Measurements from ENCODE around the gene KRT3.

KRT3 gene

DNA sequence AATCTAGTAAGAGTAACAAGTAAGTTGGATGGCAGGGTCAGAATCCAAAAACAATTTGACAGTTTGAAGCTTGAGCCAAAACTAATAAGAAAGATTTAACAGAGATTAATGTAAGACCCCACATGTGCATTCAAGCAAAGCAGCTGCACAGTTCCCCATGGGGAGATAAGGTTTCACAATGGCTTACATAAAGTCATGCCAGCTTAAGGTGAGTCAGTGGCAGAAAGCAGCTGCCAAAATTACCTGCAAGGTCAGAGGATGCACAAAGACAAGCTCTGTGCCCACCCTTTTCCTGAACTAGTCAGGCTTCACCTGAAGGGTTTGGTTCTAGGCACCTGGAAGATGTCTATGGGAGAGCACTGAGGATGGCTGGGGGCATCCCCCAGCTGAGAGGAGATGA, 56.0 kb downstream of the KRT3 start:
- TF ChIP-seq, protein P1, sequence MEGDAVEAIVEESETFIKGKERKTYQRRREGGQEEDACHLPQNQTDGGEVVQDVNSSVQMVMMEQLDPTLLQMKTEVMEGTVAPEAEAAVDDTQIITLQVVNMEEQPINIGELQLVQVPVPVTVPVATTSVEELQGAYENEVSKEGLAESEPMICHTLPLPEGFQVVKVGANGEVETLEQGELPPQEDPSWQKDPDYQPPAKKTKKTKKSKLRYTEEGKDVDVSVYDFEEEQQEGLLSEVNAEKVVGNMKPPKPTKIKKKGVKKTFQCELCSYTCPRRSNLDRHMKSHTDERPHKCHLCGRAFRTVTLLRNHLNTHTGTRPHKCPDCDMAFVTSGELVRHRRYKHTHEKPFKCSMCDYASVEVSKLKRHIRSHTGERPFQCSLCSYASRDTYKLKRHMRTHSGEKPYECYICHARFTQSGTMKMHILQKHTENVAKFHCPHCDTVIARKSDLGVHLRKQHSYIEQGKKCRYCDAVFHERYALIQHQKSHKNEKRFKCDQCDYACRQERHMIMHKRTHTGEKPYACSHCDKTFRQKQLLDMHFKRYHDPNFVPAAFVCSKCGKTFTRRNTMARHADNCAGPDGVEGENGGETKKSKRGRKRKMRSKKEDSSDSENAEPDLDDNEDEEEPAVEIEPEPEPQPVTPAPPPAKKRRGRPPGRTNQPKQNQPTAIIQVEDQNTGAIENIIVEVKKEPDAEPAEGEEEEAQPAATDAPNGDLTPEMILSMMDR (IDR thresholded peaks at IDR 0.05; ENCODE audit: low read depth, low read length), result no peak
- no peak overlapping the region for H3K4me3 ChIP-seq (ENCODE audit: low read depth, low read length)

Measured in WI38 (cell line).